Measurements from ENCODE around the gene ADAM10. TPM values are rescaled to one million over a fixed set of nuclear protein-coding genes. Genes with fewer than 3 reads are reported as not detected.

Gene ADAM10
- total RNA-seq, 1 donor from 2014 or later: 125 TPM

GRCh38 chr15:58590926-58591325, 158.6 kb downstream of the ADAM10 start:
- Histone ChIP-seq H3K4me3 (ENCODE audit: low read depth, low read length) (no peak overlapping the region), H3K36me3 (ENCODE audit: control insufficient read depth, insufficient read depth, low read length) (no peaks in the 10 kb centered on the region), H3K27me3 (ENCODE audit: control insufficient read depth, insufficient read depth, low read length) (no peaks in the 10 kb centered on the region)
- no peak for TF ChIP-seq CTCF (IDR thresholded peaks at IDR 0.05; ENCODE audit: insufficient read depth, low read length, poor library complexity, severe bottlenecking)
- DNase-seq (ENCODE audit: low read depth): no peak

GRCh38 chr15:58590236-58590635, 159.3 kb downstream of the ADAM10 start:
- no peak for DNase-seq (ENCODE audit: low read depth)
- no peak for TF ChIP-seq CTCF (IDR thresholded peaks at IDR 0.05; ENCODE audit: insufficient read depth, low read length, poor library complexity, severe bottlenecking)
- no peaks in the 10 kb centered on the region for H3K36me3 ChIP-seq (ENCODE audit: control insufficient read depth, insufficient read depth, low read length)
- H3K27me3 ChIP-seq (ENCODE audit: control insufficient read depth, insufficient read depth, low read length): no peaks in the 10 kb centered on the region
- no peak overlapping the region for H3K4me3 ChIP-seq (ENCODE audit: low read depth, low read length)

- H3K4me3 ChIP-seq (ENCODE audit: low read depth, low read length): no peak overlapping the region
- no peak for TF ChIP-seq CTCF (IDR thresholded peaks at IDR 0.05; ENCODE audit: insufficient read depth, low read length, poor library complexity, severe bottlenecking)
- no peak for DNase-seq (ENCODE audit: low read depth)
- no peaks in the 10 kb centered on the region for H3K27me3 ChIP-seq (ENCODE audit: control insufficient read depth, insufficient read depth, low read length)
- no peaks in the 10 kb centered on the region for H3K36me3 ChIP-seq (ENCODE audit: control insufficient read depth, insufficient read depth, low read length)
These were observed 160.5 kb downstream of the ADAM10 start for GRCh38 chr15:58589047-58589446.

GRCh38 chr15:58588096-58588495, 161.4 kb downstream of the ADAM10 start:
- DNase-seq (ENCODE audit: low read depth): no peak
- TF ChIP-seq CTCF (IDR thresholded peaks at IDR 0.05; ENCODE audit: insufficient read depth, low read length, poor library complexity, severe bottlenecking): no peak
- Histone ChIP-seq H3K4me3 (ENCODE audit: low read depth, low read length) (no peak overlapping the region), H3K27me3 (ENCODE audit: control insufficient read depth, insufficient read depth, low read length) (no peaks in the 10 kb centered on the region), H3K36me3 (ENCODE audit: control insufficient read depth, insufficient read depth, low read length) (no peaks in the 10 kb centered on the region)

GRCh38 chr15:58587486-58587885, 162.0 kb downstream of the ADAM10 start:
- Histone ChIP-seq H3K27me3 (ENCODE audit: control insufficient read depth, insufficient read depth, low read length) (no peaks in the 10 kb centered on the region), H3K4me3 (ENCODE audit: low read depth, low read length) (no peak overlapping the region), H3K36me3 (ENCODE audit: control insufficient read depth, insufficient read depth, low read length) (no peaks in the 10 kb centered on the region)
- TF ChIP-seq CTCF (IDR thresholded peaks at IDR 0.05; ENCODE audit: insufficient read depth, low read length, poor library complexity, severe bottlenecking): no peak
- DNase-seq (ENCODE audit: low read depth): no peak

GRCh38 chr15:58585693-58586443, 163.6 kb downstream of the ADAM10 start:
- Histone ChIP-seq H3K27me3 (ENCODE audit: control insufficient read depth, insufficient read depth, low read length) (no peaks in the 10 kb centered on the region), H3K4me3 (ENCODE audit: low read depth, low read length) (no peak overlapping the region)
- no peak for TF ChIP-seq CTCF (IDR thresholded peaks at IDR 0.05; ENCODE audit: insufficient read depth, low read length, poor library complexity, severe bottlenecking)

More at GRCh38 chr15:58585693-58586443, 163.6 kb downstream of the ADAM10 start:
- no peak for DNase-seq (ENCODE audit: low read depth)
- no peaks in the 10 kb centered on the region for H3K36me3 ChIP-seq (ENCODE audit: control insufficient read depth, insufficient read depth, low read length)
